ENCODE measurements around the gene KRT6B.
"Not testable (repeated sequence)": the region's sequence is repeated elsewhere in the genome, so short reads cannot be mapped to it uniquely, and the experiment has no call there.

KRT6B gene

GRCh38 chr12:52492405-52492804, 40.5 kb upstream of the KRT6B start:
- H3K27ac ChIP-seq (ENCODE audit: low read depth, low read length) = not testable (repeated sequence)

DNA sequence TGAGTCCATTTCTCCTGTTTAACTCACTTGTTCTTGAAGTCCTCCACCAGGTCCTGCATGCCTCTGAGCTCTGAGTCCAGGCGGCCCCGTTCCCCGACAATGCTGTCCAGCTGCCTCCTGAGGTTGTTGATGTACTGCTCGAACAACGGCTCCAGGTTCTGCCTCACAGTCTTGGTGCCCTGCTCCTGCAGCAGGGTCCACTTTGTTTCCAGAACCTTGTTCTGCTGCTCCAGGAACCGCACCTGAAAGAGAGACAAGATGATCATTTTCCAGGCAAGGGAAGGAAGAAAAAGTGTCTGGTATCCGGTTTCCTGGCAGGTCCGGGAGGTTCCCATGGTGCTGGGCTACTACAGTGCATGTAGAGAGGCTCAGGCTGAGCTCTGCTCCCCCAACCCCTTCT, 39.5 kb upstream of the KRT6B start:
- H3K36me3 ChIP-seq (ENCODE audit: control insufficient read depth, insufficient read depth, low read length); H3K4ac ChIP-seq (ENCODE audit: low read depth, low read length); H3K56ac ChIP-seq (ENCODE audit: low read length); H3K18ac ChIP-seq (ENCODE audit: low read length); H4K8ac ChIP-seq (ENCODE audit: low read depth, low read length); H3K79me2 ChIP-seq (ENCODE audit: control insufficient read depth, insufficient read depth, low read length); H2BK5ac ChIP-seq (ENCODE audit: low read length); H3K27me3 ChIP-seq (ENCODE audit: insufficient read depth, low read length, poor library complexity); H2AK5ac ChIP-seq (ENCODE audit: low read length); H2BK15ac ChIP-seq (replicated peaks; ENCODE audit: low read depth); H2BK120ac ChIP-seq (ENCODE audit: low read depth, low read length); H3K79me1 ChIP-seq (ENCODE audit: low read length); H3K23ac ChIP-seq (ENCODE audit: low read length); H3K4me2 ChIP-seq (ENCODE audit: low read length); H4K5ac ChIP-seq (ENCODE audit: low read length); H3K9ac ChIP-seq (ENCODE audit: low read length); DNase-seq; H3K4me3 ChIP-seq (ENCODE audit: low read length); H3K27ac ChIP-seq (ENCODE audit: low read depth, low read length): not testable (repeated sequence)
- WGBS (ENCODE audit: extremely low coverage, insufficient coverage, low lambda C conversion rate) = no CpG with 5 or more reads among the region's 8 CpGs
- peaks cover 21% of the 10 kb centered on the region for H3K4me1 ChIP-seq (ENCODE audit: control insufficient read depth, low read depth, low read length)

More at GRCh38 chr12:52492405-52492804, 40.5 kb upstream of the KRT6B start:
- not testable (repeated sequence) for H3K4ac ChIP-seq (ENCODE audit: low read depth, low read length); H4K8ac ChIP-seq (ENCODE audit: low read depth, low read length); H3K36me3 ChIP-seq (ENCODE audit: control insufficient read depth, insufficient read depth, low read length); H4K5ac ChIP-seq (ENCODE audit: low read length); DNase-seq; H3K23ac ChIP-seq (ENCODE audit: low read length); H2BK5ac ChIP-seq (ENCODE audit: low read length); H3K79me2 ChIP-seq (ENCODE audit: control insufficient read depth, insufficient read depth, low read length); H3K79me1 ChIP-seq (ENCODE audit: low read length); H3K4me3 ChIP-seq (ENCODE audit: low read length); H3K27me3 ChIP-seq (ENCODE audit: insufficient read depth, low read length, poor library complexity); H3K4me2 ChIP-seq (ENCODE audit: low read length); H2AK5ac ChIP-seq (ENCODE audit: low read length); H3K56ac ChIP-seq (ENCODE audit: low read length); H2BK15ac ChIP-seq (replicated peaks; ENCODE audit: low read depth); H2BK120ac ChIP-seq (ENCODE audit: low read depth, low read length); H3K18ac ChIP-seq (ENCODE audit: low read length); H3K9ac ChIP-seq (ENCODE audit: low read length)
- no CpG with 5 or more reads among the region's 6 CpGs for WGBS (ENCODE audit: extremely low coverage, insufficient coverage, low lambda C conversion rate)
- H3K4me1 ChIP-seq (ENCODE audit: control insufficient read depth, low read depth, low read length) = peaks cover 26% of the 10 kb centered on the region

- no peak overlapping the region for H2AK5ac ChIP-seq (ENCODE audit: low read length)
- no peak for DNase-seq
- no peak overlapping the region for H3K9ac ChIP-seq (ENCODE audit: low read length)
- H3K4me1 ChIP-seq (ENCODE audit: control insufficient read depth, low read depth, low read length) = no peaks in the 10 kb centered on the region
- no peak overlapping the region for H3K56ac ChIP-seq (ENCODE audit: low read length)
- H3K79me2 ChIP-seq (ENCODE audit: control insufficient read depth, insufficient read depth, low read length) = no peaks in the 10 kb centered on the region
- H3K27ac ChIP-seq (ENCODE audit: low read depth, low read length) = no peak overlapping the region
- H2BK5ac ChIP-seq (ENCODE audit: low read length) = no peak overlapping the region
- H3K4ac ChIP-seq (ENCODE audit: low read depth, low read length) = no peak overlapping the region
- no peaks in the 10 kb centered on the region for H3K27me3 ChIP-seq (ENCODE audit: insufficient read depth, low read length, poor library complexity)
- no peak overlapping the region for H3K18ac ChIP-seq (ENCODE audit: low read length)
- H3K79me1 ChIP-seq (ENCODE audit: low read length) = no peaks in the 10 kb centered on the region
- H3K4me3 ChIP-seq (ENCODE audit: low read length) = no peak overlapping the region
- no peak overlapping the region for H2BK120ac ChIP-seq (ENCODE audit: low read depth, low read length)
- no peak overlapping the region for H2BK15ac ChIP-seq (replicated peaks; ENCODE audit: low read depth)
- H3K23ac ChIP-seq (ENCODE audit: low read length) = no peak overlapping the region
- no peak overlapping the region for H4K5ac ChIP-seq (ENCODE audit: low read length)
- no peak overlapping the region for H4K8ac ChIP-seq (ENCODE audit: low read depth, low read length)
- H3K36me3 ChIP-seq (ENCODE audit: control insufficient read depth, insufficient read depth, low read length) = no peaks in the 10 kb centered on the region
- no peak overlapping the region for H3K4me2 ChIP-seq (ENCODE audit: low read length)
Measured at GRCh38 chr12:52488736-52489135, 36.8 kb upstream of the KRT6B start.

DNA sequence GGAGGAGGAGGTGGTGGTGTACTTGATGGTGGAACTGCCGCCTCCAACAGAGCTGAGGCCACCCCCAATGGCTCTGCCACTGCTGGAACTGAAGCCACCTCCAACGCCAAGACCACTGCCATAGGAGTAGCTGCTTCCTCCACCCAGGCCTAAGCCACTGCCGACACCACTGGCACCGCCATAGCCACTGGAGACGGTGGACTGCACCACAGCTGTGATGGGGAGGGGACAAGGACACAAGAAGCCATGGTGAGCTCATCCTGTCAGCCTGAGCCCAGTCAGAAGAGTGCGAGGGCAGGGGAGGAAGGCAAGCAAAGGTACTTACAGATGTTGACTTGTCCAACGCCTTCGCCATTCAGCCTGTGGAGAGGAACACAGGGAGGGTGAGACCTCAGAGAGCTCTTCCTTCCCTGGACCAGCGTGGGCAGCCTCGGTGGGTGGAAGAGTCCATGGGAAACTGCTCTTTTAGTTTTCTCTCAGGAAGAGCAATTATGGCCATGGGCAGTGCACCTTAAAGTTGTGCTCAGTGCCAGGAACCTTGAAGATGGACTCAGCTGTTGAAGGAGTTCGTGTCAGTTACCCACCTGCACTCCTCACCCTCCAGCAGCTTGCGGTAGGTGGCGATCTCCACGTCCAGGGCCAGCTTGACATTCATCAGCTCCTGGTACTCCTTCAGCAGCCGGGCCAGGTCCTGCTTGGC, 35.9 kb upstream of the KRT6B start:
- not testable (repeated sequence) for H2BK120ac ChIP-seq (ENCODE audit: low read depth, low read length); H3K4me3 ChIP-seq (ENCODE audit: low read length); H3K79me1 ChIP-seq (ENCODE audit: low read length); H2BK5ac ChIP-seq (ENCODE audit: low read length); H2BK15ac ChIP-seq (replicated peaks; ENCODE audit: low read depth); H3K56ac ChIP-seq (ENCODE audit: low read length); H3K4me2 ChIP-seq (ENCODE audit: low read length); H3K18ac ChIP-seq (ENCODE audit: low read length); H3K27ac ChIP-seq (ENCODE audit: low read depth, low read length); H3K4ac ChIP-seq (ENCODE audit: low read depth, low read length); DNase-seq; H4K8ac ChIP-seq (ENCODE audit: low read depth, low read length); H3K27me3 ChIP-seq (ENCODE audit: insufficient read depth, low read length, poor library complexity); H3K36me3 ChIP-seq (ENCODE audit: control insufficient read depth, insufficient read depth, low read length); H3K4me1 ChIP-seq (ENCODE audit: control insufficient read depth, low read depth, low read length); H2AK5ac ChIP-seq (ENCODE audit: low read length); H3K9ac ChIP-seq (ENCODE audit: low read length); H3K79me2 ChIP-seq (ENCODE audit: control insufficient read depth, insufficient read depth, low read length); H4K5ac ChIP-seq (ENCODE audit: low read length); H3K23ac ChIP-seq (ENCODE audit: low read length)
- WGBS (ENCODE audit: extremely low coverage, insufficient coverage, low lambda C conversion rate) = no CpG with 5 or more reads among the region's 15 CpGs

DNA sequence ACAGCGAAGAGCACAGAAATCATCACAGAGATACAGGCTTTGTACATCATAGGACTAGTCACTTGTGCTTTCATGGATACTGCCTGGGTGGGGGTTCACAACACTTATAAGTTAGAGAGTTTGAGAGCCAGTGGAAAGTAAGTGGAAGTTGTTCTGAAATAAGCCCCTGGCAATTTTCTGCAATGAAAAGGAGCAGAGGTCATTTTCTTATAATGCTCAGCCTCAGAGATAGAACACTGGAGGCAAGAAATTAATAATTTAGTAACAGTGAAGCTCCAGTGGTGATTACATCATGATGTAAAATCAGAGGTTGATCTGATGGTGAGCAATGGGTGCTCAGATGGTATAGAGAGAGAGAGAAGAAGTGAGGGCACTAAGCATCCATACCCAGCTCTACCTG, 35.3 kb upstream of the KRT6B start:
- Histone ChIP-seq H3K18ac (ENCODE audit: low read length) (no peak overlapping the region), H3K79me2 (ENCODE audit: control insufficient read depth, insufficient read depth, low read length) (no peaks in the 10 kb centered on the region), H2BK5ac (ENCODE audit: low read length) (no peak overlapping the region), H3K4me3 (ENCODE audit: low read length) (no peak overlapping the region), H3K9ac (ENCODE audit: low read length) (no peak overlapping the region), H4K5ac (ENCODE audit: low read length) (no peak overlapping the region), H2BK120ac (ENCODE audit: low read depth, low read length) (no peak overlapping the region), H2BK15ac (replicated peaks; ENCODE audit: low read depth) (no peak overlapping the region), H3K23ac (ENCODE audit: low read length) (no peak overlapping the region), H3K4me1 (ENCODE audit: control insufficient read depth, low read depth, low read length) (no peaks in the 10 kb centered on the region), H3K27me3 (ENCODE audit: insufficient read depth, low read length, poor library complexity) (no peaks in the 10 kb centered on the region), H3K4me2 (ENCODE audit: low read length) (no peak overlapping the region), H2AK5ac (ENCODE audit: low read length) (no peak overlapping the region), H3K27ac (ENCODE audit: low read depth, low read length) (no peak overlapping the region), H3K36me3 (ENCODE audit: control insufficient read depth, insufficient read depth, low read length) (no peaks in the 10 kb centered on the region), H3K4ac (ENCODE audit: low read depth, low read length) (no peak overlapping the region), H3K79me1 (ENCODE audit: low read length) (no peaks in the 10 kb centered on the region), H3K56ac (ENCODE audit: low read length) (no peak overlapping the region), H4K8ac (ENCODE audit: low read depth, low read length) (no peak overlapping the region)
- WGBS (ENCODE audit: extremely low coverage, insufficient coverage, low lambda C conversion rate) = no CpG with 5 or more reads among the region's 1 CpG
- no peak for DNase-seq

Measured in mesendoderm (in vitro differentiated cells).